Right atrium auricular region (tissue), 2 donors: ENCODE results near the gene SEC24D. TPM values are rescaled to one million over a fixed set of nuclear protein-coding genes. Genes with fewer than 3 reads are reported as not detected.
A peak's percentile ranks its signal among the peaks of the same experiment; 100 is the strongest.

Experiments
- DNase-seq: peaks from one replicate; pipeline ENCODE4 v3.0.0-alpha.2; 2019; ENCODE audit warnings: low spot score
- H3K27ac ChIP-seq, 2 donors: fragments of 200-600 bp; sonication (generic); 1 replicate in 1 of 2; 2 replicates in 1 of 2; pipeline ENCODE4 v1.5.1; 2016 to 2019
- H3K27me3 ChIP-seq, 2 donors: fragments of 200-600 bp; sonication (generic); one replicate each; pipeline versions ENCODE4 v1.5.1 to v1.6.0; 2017 to 2019
- H3K36me3 ChIP-seq: fragments of 200-600 bp; sonication (generic); one replicate; pipeline ENCODE4 v1.5.1; 2016
- H3K4me1 ChIP-seq, 2 donors: fragments of 200-600 bp; sonication (generic); one replicate each; pipeline versions ENCODE4 v1.5.1 to v1.6.0; 2017 to 2019
- H3K4me3 ChIP-seq, 2 donors: fragments of 200-600 bp; sonication (generic); 1 replicate in 1 of 2; 2 replicates in 1 of 2; pipeline ENCODE4 v1.5.1; 2017 to 2019; ENCODE audit warnings: mild to moderate bottlenecking in 1 of 2, moderate library complexity in 1 of 2
- H3K9me3 ChIP-seq, 2 donors: fragments of 200-600 bp; sonication (generic); one replicate each; pipeline ENCODE4 v1.5.1; 2019
- total RNA-seq, 2 donors: library from RNA; depleted of rRNA; stranded (reverse); fragments of >200 nt; gene quantifications; one replicate each; pipeline ENCODE4 v1.1.0, GENCODE V29; 2016
- TF ChIP-seq, protein P1 (sequence below), 2 donors: fragments of 200-600 bp; sonication (generic); IDR thresholded peaks; one replicate each; pipeline ENCODE4 v1.5.1; 2019; ENCODE audit warnings: antibody characterized with exemption in 2 of 2

The SEC24D gene
- total RNA-seq, 2 donors from 2014 or later, result 25.8 to 33.4 TPM

DNA sequence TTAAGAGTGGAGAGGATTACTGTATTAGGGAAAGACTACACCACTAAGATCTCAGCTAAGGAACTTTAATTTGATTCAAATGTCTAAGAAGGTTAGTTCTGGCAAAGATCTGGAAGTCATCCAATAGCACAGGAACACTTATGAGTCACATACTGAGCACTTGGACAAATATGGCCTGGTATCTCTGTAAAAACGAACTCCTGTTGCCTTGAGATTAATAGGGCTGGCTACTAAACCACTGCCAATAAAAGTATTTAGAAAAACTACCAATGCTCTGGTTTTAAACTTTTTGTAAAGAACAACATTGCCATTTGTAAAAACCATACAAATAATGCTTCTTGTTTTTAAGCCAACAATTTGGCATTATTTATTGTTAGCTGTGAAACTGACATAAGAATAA is 70.5 kb downstream of the SEC24D start:
- Histone ChIP-seq H3K27ac (peak overlapping the region; percentile 63 to 75), H3K4me1 (peaks cover 0 to 66% of the 10 kb centered on the region in 2 donors), H3K9me3 (no peaks in the 10 kb centered on the region), H3K36me3 (peaks cover 13% of the 10 kb centered on the region), H3K4me3 (no peak overlapping the region), H3K27me3 (no peaks in the 10 kb centered on the region)
- DNase-seq, result no peak
- TF ChIP-seq, protein P1, sequence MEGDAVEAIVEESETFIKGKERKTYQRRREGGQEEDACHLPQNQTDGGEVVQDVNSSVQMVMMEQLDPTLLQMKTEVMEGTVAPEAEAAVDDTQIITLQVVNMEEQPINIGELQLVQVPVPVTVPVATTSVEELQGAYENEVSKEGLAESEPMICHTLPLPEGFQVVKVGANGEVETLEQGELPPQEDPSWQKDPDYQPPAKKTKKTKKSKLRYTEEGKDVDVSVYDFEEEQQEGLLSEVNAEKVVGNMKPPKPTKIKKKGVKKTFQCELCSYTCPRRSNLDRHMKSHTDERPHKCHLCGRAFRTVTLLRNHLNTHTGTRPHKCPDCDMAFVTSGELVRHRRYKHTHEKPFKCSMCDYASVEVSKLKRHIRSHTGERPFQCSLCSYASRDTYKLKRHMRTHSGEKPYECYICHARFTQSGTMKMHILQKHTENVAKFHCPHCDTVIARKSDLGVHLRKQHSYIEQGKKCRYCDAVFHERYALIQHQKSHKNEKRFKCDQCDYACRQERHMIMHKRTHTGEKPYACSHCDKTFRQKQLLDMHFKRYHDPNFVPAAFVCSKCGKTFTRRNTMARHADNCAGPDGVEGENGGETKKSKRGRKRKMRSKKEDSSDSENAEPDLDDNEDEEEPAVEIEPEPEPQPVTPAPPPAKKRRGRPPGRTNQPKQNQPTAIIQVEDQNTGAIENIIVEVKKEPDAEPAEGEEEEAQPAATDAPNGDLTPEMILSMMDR (IDR thresholded peaks at IDR 0.05), result no peak

DNA sequence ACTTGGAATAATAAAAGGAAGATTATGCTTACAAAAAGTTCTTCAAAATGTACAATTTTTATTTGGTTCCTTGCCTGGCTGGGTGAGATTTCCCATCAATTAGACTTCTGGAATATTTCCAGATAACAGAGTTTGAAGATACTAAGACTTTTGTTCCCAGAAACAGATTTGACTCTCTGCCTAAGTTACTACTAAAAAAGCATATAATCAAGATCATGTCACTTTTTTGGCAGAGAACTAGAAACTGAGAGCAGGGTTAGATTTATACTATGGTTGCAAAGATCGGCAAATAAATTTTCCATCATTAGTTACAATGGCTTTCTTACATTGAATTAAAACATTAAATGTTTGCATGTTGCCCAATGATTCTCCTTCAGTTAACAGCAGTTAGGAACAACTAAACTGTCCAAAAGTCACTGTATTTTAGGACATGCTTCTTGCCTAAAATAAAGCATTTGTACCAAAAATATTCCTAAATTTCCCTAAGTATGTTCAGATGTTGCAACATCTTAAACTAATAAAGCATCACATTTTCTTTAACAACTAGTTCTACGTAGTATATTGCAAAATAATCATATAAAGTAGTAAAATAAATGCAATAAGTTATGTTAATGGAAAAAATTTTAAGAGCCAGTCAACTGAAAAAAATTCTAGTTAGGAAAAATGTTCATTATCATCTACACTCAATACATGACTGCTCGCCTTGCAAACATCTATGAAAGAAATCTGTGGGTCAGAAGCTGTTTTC is 73.0 kb downstream of the SEC24D start:
- H3K4me1 ChIP-seq, result peaks cover 0 to 77% of the 10 kb centered on the region in 2 donors
- H3K27ac ChIP-seq, result peak overlapping the region; percentile 59 to 75
- H3K9me3 ChIP-seq, result no peaks in the 10 kb centered on the region
- no peak overlapping the region for H3K4me3 ChIP-seq
- TF ChIP-seq, protein P1 (IDR thresholded peaks at IDR 0.05), result no peak
- H3K36me3 ChIP-seq, result peaks cover 13% of the 10 kb centered on the region
- H3K27me3 ChIP-seq, result no peaks in the 10 kb centered on the region
- DNase-seq, result no peak

DNA sequence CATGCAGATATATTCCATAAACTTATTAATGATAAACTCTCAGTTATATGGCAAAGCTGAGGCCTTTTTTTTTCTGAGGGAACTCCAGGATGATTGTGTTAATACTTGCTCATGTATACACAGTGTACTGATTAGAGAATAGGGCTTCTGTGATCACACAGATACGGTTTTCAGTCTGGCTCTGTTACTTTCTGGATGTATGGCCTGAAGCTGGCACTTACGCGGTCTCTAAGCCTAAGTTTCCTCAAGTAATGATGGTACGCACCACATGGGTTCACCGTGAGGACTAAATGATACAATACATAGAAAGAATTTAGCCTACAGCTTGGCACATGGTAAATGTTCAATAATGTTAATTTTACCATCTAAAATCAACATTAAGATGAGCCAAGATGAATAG is 73.8 kb downstream of the SEC24D start:
- peak overlapping the region; percentile 59 to 75 for H3K27ac ChIP-seq
- no peak for DNase-seq
- H3K4me3 ChIP-seq, result no peak overlapping the region
- TF ChIP-seq, protein P1 (IDR thresholded peaks at IDR 0.05), result no peak
- H3K27me3 ChIP-seq, result no peaks in the 10 kb centered on the region
- no peaks in the 10 kb centered on the region for H3K9me3 ChIP-seq
- peaks cover 0 to 84% of the 10 kb centered on the region in 2 donors for H3K4me1 ChIP-seq
- peaks cover 10% of the 10 kb centered on the region for H3K36me3 ChIP-seq

DNA sequence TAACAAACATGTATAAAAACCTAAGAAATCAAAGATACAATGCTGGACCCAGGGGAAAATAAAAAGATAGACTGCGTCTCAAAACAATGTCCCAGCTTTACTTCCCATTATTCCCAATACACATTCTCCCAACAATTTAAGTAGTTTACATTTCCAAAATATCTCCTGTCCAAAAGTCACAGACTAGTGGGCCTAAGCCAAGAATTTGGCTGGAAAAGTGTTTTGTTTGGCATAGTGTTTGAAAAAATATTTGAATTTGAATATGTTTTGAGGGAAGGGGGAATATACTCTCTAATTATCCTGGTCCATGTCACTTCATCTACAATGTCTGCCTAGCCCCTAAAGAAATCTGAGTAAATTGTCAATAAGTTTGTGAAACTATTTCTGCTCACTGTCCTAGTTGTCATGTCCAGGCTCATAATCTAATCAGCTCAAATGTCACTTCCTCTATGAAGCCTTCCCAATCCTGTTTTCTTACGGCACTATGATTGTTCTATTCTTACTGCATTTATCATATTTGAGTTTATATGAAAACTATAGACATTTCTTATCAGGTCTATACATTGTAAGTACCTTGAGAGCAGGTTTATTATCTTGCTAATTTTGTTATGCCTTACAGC is 74.4 kb downstream of the SEC24D start:
- peak overlapping the region; percentile 59 to 75 for H3K27ac ChIP-seq

DNA sequence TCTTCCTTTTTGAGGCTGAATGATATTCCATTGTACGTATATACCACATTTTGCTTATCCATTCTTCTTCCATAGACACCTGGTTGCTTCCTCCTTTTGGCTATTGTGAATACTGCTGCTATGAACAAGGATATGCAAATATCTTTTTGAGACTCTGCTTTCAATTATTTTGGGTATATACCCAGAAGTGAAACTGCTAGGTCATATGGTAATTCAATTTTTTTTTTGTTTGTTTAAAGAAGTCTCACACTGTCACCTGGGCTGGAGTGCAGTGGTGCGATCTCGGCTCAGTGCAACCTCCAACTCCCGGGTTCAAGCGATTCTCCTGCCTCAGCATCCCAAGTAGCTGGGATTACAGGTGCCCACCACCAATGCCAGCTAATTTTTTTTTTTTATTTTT is 75.4 kb downstream of the SEC24D start:
- H3K36me3 ChIP-seq, result no peaks in the 10 kb centered on the region
- H3K4me1 ChIP-seq, result peaks cover 0 to 86% of the 10 kb centered on the region in 2 donors
- peak overlapping the region; percentile 59 to 75 for H3K27ac ChIP-seq
- TF ChIP-seq, protein P1 (IDR thresholded peaks at IDR 0.05), result no peak
- no peaks in the 10 kb centered on the region for H3K27me3 ChIP-seq
- no peak overlapping the region for H3K4me3 ChIP-seq
- no peaks in the 10 kb centered on the region for H3K9me3 ChIP-seq
- no peak for DNase-seq

More for the DNA sequence above, 74.4 kb downstream of the SEC24D start:
- TF ChIP-seq, protein P1 (IDR thresholded peaks at IDR 0.05), result no peak
- Histone ChIP-seq H3K4me1 (peaks cover 0 to 86% of the 10 kb centered on the region in 2 donors), H3K4me3 (no peak overlapping the region), H3K27me3 (no peaks in the 10 kb centered on the region), H3K36me3 (peaks cover 3% of the 10 kb centered on the region), H3K9me3 (no peaks in the 10 kb centered on the region)
- DNase-seq, result no peak
